HFFc6 (cell line): ENCODE results near the gene CUX1. TPM values are rescaled to one million over a fixed set of nuclear protein-coding genes. Genes with fewer than 3 reads are reported as not detected.

Experiments used
- DNase-seq: peaks from one replicate; pipeline ENCODE4 v3.0.0-alpha.2; 2018
- H3K27ac Mint-ChIP-seq: 2 replicates; pipeline ENCODE4 v1.8.0; 2020; ENCODE audit warnings: mild to moderate bottlenecking, mixed read lengths
- H3K27me3 Mint-ChIP-seq: 2 replicates; pipeline ENCODE4 v1.8.0; 2021; ENCODE audit warnings: mild to moderate bottlenecking, moderate library complexity, mixed read lengths; ENCODE audit not compliant: insufficient read depth
- H3K36me3 Mint-ChIP-seq: 2 replicates; pipeline ENCODE4 v1.8.0; 2021; ENCODE audit warnings: low read depth, mixed read lengths
- H3K4me1 Mint-ChIP-seq: 2 replicates; pipeline ENCODE4 v1.8.0; 2020; ENCODE audit warnings: low read depth, mixed read lengths
- H3K4me3 Mint-ChIP-seq: 2 replicates; pipeline ENCODE4 v1.8.0; 2020; ENCODE audit warnings: mild to moderate bottlenecking, moderate library complexity, mixed read lengths
- H3K9me3 Mint-ChIP-seq: 2 replicates; pipeline ENCODE4 v1.8.0; 2020; ENCODE audit warnings: mild to moderate bottlenecking, mixed read lengths
- CTCF ChIP-seq: fragments of 200-600 bp; sonication (generic); IDR thresholded peaks from 2 replicates; pipeline ENCODE4 v1.5.0; 2021; ENCODE audit warnings: antibody characterized with exemption, mild to moderate bottlenecking
- total RNA-seq, 6 experiments: library from RNA; stranded (reverse); fragmentation: NEBNext Ultra II Directional; extraction: Animal tissue kit (Norgen Biotek cat#: 25700); gene quantifications; 2 replicates in 1 of 6; 3 replicates in 5 of 6; pipeline ENCODE4 v1.2.3, GENCODE V29; 2021

CUX1 gene
- total RNA-seq, 6 experiments from 2014 or later: 46.9 to 64.2 (median 51.6) TPM

DNA sequence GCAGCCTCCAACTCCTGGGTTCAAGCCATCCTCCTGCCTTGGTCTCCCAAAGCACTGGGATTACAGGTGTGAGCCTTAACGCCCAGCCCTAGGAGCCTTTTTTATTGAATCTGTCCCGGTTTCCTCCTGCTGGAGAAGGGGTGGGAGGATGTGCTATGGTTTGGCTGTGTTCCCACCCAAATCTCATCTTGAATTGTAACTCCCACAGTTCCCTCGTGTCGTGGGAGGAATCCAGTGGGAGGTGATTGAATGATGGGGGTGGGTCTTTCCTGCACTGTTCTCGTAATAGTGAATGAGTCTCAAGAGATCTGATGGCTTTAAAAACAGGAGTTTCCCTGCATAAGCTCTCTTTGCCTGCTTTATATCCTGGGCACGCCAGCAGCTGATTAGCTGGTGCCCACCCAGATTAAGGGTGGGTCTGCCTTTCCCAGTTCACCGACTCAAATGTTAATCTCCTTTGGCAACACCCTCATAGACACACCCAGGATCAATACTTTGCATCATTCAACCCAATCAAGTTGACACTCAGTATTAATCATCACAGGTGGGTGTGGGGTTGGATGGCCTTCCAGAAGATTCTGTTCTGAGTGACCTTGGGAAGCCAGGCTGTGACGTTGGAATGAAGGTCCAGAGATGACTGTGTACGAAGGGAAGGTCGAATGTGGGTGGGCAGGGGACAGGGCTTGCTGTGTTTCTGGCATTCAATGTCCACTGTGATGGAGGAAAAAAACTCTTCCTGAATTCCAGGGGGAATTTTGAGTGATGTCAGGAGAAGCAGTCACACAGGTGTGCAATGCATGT is 33.8 kb upstream of the CUX1 start:
- no peak overlapping the region for H3K27ac Mint-ChIP-seq
- peaks cover 33% of the 10 kb centered on the region for H3K27me3 Mint-ChIP-seq
- no peaks in the 10 kb centered on the region for H3K36me3 Mint-ChIP-seq
- H3K4me1 Mint-ChIP-seq: peaks cover 11% of the 10 kb centered on the region
- H3K4me3 Mint-ChIP-seq: no peak overlapping the region
- DNase-seq: no peak
- no peak for TF ChIP-seq CTCF
- peaks cover 12% of the 10 kb centered on the region; the same call in 1 of the 2 replicates for H3K9me3 Mint-ChIP-seq

GRCh38 chr7:101784292-101785127 is 32.9 kb upstream of the CUX1 start:
- H3K4me3 Mint-ChIP-seq: peak overlapping the region; percentile 23
- H3K27me3 Mint-ChIP-seq: peaks cover 25% of the 10 kb centered on the region
- peaks cover 11% of the 10 kb centered on the region for H3K4me1 Mint-ChIP-seq
- H3K27ac Mint-ChIP-seq: no peak overlapping the region
- peaks cover 12% of the 10 kb centered on the region; the same call in 1 of the 2 replicates for H3K9me3 Mint-ChIP-seq
- no peak for TF ChIP-seq CTCF
- DNase-seq: peak; percentile 10
- no peaks in the 10 kb centered on the region for H3K36me3 Mint-ChIP-seq

GRCh38 chr7:101787864-101788263 is 29.6 kb upstream of the CUX1 start:
- no peak for DNase-seq
- peaks cover 12% of the 10 kb centered on the region; the same call in 1 of the 2 replicates for H3K9me3 Mint-ChIP-seq
- peaks cover 19% of the 10 kb centered on the region for H3K4me1 Mint-ChIP-seq
- no peak for TF ChIP-seq CTCF
- no peak overlapping the region for H3K4me3 Mint-ChIP-seq
- H3K27me3 Mint-ChIP-seq: peaks cover 17% of the 10 kb centered on the region
- H3K36me3 Mint-ChIP-seq: no peaks in the 10 kb centered on the region
- no peak overlapping the region for H3K27ac Mint-ChIP-seq

DNA sequence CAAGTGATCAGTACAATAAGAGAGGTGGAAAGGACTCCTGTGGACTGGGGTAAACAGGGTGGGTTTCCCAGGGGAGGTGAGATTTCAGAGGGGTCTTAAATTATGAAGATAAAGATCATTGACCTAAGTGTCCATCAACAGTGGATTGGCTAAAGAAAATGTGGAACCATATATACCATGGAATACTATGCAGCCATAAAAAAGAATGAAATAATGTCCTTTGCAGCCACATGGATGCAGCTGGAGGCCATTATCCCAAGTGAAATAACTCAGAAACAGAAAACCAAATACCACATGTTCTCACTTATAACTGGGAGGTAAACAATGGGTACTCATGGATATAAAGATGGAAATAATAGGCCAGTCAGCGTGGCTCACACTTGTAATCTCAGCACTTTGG is 28.9 kb upstream of the CUX1 start:
- H3K4me3 Mint-ChIP-seq: no peak overlapping the region
- TF ChIP-seq CTCF: no peak
- peaks cover 19% of the 10 kb centered on the region for H3K4me1 Mint-ChIP-seq
- H3K9me3 Mint-ChIP-seq: peaks cover 12% of the 10 kb centered on the region; the same call in 1 of the 2 replicates
- no peak overlapping the region for H3K27ac Mint-ChIP-seq
- DNase-seq: no peak
- H3K36me3 Mint-ChIP-seq: no peaks in the 10 kb centered on the region
- H3K27me3 Mint-ChIP-seq: peaks cover 16% of the 10 kb centered on the region

GRCh38 chr7:101790566-101791293 is 26.7 kb upstream of the CUX1 start:
- no peak overlapping the region for H3K27ac Mint-ChIP-seq
- TF ChIP-seq CTCF: no peak
- no peak overlapping the region for H3K4me3 Mint-ChIP-seq
- H3K9me3 Mint-ChIP-seq: peaks cover 12% of the 10 kb centered on the region; the same call in 1 of the 2 replicates
- H3K36me3 Mint-ChIP-seq: no peaks in the 10 kb centered on the region
- peaks cover 12% of the 10 kb centered on the region for H3K27me3 Mint-ChIP-seq
- no peak for DNase-seq
- peaks cover 8% of the 10 kb centered on the region; the same call in 1 of the 2 replicates for H3K4me1 Mint-ChIP-seq
